SK-MEL-5 (cell line): ENCODE results near the gene HP1BP3. TPM values are rescaled to one million over a fixed set of nuclear protein-coding genes. Genes with fewer than 3 reads are reported as not detected.
"Not testable (repeated sequence)": the region's sequence is repeated elsewhere in the genome, so short reads cannot be mapped to it uniquely, and the experiment has no call there.

ENCODE experiments used
- DNase-seq: peaks from one replicate; pipeline ENCODE4 v3.0.0-alpha.2; 2016; ENCODE audit warnings: low read depth, low spot score
- in situ Hi-C: cut with HindIII; loops from 2 replicates; pipeline ENCODE4 v1.10.0; 2016; ENCODE audit warnings: low sequenced_read_pairs, high pct_unique_total_duplicates, low pct_unique_long_range_greater_than_20kb
- total RNA-seq: library from RNA; depleted of rRNA; stranded (reverse); fragments of >200 nt; shearing (Covaris generic); gene quantifications from 2 replicates; pipeline ENCODE4 v1.2.3, GENCODE V29; 2014

Gene HP1BP3
- total RNA-seq, 1 experiment from 2014 or later = 251 TPM

DNA sequence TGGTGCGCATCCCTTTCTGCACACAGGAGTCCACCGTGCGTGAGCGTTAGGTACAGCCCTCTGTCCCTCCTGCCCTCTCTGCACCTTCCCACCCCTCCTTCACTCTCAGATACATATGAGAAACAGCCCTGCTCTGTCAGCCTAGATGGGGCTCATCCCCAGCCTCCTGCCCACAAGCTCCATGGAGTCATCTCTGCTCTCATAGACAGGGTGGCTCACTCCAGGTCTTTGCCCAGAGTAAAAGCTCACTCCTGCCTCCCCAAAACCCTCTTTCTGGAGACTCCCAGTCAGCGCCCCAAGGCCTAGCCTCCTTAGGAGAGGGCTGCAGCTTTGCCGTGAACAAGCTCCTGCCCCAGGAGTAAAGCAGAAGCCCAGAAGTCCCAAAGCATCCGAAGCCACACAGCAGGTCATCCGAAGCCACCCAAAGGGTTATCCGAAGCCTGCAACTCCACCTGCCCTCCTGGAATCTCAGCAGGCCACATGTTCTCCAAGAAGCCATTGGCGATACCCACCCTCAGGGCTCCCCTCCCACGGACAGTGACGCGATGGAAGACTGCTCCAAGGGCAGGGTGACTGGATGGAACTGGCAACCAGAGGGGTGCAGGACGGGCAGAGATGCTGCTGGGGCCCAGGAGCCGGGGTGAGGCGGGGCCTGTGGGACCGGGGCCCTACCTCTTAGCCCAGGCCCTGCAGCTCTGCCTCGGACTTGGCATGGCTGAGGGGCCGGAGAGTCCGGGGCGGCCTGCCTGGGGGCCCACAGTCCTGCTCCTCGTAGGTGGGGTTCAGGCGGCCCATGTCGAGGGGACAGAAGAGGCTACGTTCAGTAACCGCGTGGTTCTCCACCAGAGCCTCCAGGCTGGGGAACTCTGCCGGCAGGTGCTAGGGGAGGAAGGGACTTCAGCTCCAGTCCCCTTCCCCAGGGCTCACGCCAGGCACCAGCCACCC is 65.7 kb downstream of the HP1BP3 start:
- in situ Hi-C loops = no loop called here
- no peak for DNase-seq

DNA sequence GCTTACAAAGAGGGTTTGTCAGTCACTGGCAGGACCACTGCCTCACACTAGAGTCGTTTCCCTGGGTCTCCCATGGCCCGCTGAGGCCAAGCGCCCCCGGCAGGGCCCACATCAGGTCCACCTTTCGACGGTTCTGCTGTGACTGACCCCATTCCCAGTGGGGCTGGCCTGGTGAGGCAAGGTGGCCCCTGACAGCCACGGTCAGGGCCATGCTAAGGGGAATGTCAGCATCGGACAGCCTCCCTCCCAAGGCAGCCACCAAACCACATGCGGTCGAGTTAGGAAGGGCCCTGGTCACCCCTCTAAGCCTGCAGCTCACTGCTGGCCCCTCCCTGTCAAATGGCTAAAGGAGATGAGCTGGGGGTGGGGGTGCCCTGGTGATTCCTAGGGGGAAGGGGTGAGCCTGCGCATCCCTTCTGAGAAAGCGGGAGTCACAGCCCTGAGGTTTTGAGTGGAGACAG is 66.4 kb downstream of the HP1BP3 start:
- DNase-seq = no peak
- in situ Hi-C loops = no loop called here

DNA sequence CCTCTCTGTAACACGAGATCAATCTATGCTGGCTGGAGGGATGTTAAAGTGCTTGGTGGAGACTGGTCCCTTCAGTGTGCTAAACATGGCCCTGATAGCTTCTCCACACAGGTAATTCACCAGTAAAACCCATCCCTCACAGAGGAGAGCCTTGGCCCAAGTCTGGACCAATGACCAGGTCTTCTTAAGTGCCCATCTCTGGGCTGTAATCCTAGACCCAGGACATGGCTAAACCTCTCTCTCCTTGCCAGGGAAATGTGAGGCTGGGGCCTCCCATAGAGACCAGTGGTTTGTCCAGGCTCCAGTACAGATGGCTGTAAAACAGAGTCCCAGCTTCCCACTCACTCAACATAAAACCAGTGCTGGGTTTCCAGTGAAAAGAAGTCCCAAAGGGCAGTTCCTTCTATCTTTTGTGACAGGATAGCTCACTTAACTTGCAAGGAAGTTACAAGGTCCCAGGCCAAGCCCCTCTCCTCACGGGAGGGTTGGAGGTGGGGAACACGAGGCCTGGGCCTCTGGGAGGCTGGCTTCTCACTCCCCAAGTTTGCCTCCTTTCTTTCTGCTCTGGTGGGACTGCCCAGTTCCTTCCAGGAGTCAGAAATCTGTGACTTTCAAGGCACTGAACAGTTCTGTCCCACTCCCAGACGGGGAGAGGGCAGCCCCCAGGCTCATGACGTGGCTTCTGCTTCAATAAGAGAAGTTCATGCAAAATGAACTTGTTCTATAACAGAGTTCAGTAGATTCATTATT is 67.1 kb downstream of the HP1BP3 start:
- DNase-seq = no peak
- in situ Hi-C loops = no loop called here

DNA sequence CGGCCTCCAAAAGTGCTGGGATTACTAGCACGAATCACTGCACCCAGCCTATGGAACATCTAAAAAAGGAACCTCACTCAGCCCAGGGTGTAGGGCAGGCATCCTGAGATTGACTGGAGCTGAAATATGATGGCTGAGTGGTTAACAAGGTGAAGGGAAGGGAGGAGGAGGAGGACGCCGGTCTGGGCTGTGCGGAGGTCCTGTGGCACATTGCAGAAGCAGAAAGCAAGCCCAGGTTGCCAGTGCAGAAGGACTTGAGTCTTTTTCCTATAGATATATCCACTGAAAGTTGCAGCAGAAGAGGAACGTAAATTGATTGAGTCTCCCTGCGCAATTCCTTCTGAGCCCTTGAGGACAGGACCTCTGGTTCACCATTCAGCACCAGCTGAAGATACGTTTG is 67.8 kb downstream of the HP1BP3 start:
- no peak for DNase-seq
- in situ Hi-C loops = no loop called here

DNA sequence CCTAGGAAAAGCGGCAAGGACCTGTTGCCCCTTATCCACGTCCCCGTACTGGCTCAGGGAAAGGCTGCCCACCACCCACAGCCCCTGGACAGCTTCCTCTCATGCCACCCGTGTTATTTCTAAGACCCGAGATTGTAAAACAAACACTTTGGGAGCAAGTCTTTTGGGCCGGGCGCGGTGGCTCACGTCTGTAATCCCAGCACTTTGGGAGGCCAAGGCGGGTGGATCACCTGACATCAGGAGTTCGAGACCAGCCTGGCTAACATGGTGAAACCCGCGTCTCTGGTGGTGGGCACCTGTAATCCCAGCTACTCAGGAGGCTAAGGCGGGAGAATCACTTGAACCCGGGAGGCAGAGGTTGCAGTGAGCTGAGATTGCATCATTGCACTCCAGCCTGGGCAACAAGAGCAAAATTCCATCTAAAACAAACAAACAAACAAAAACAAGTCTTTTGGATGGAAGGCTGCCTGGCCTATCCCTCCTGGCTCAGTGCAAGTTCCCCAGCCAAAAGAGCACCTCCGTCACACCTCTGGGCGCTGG is 68.7 kb downstream of the HP1BP3 start:
- DNase-seq, in situ Hi-C loops: not testable (repeated sequence)

DNA sequence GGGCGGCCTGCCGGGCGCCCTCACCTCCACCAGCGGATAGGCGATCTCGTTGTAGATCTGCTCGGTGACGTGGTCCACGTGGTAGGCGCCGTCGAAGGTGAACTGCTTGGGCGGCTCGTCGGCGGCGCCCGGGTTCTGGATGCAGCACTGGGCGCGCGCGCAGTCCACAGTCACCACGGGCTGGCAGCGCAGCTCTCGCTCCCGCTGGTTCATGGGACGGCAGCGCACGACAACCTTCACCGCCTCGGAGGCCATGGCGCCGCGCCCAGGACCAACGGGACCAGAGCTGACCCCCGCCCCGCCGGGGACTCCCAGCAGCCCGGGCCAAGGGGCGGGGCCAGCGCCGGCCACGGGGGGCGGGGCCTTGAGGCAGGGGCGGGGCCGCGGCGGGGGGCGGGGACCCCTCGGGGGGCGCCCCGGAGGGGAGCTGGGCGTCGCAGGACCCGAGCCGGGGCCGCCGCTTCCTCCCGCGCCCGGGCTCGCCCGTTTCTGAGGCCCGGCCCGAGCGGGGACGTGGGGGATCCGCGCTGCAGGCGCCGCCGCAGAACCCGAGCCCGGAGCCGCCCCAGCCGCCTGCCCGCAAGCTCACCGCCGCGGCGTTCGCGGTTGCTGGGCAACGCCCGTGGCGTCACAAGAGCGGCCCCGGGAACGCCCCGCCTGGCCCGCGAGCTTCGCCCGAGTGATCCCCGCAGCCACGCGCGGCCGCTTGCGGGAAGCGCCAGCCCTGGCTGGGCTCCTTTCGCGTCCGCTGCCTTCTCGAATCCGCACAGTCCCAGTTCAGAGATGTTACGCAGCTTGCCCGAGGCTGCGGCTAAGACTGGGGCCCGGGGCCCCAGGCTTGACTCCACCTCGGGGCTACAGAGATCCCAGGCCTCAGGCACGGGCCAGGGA is 69.4 kb downstream of the HP1BP3 start, which contains the start of gene KIF17:
KIF17 (minus strand) TSS at position 556 of the 891 bp plus-strand sequence; CDS start at position 255, 301 bp downstream.
- in situ Hi-C loops = no loop called here
- DNase-seq = no peak

DNA sequence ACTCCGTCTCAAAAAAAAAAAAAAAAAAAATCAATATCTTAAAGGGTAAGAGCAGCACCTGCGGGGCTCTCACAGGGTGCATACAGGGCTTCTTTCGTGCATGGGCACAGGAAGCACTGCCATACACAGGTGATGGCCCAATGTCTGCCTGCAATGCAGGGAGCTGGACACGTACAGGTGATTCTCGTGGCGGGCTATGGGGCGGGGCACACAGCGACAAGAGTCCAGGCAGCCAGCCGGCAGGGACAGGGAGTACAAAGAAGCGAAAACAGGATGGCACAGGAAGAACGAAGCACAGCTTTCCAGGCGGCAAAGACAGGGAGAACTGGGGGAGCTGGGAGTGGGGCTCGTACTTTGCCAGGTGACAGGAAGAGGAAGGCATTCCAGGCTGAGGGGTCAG is 70.9 kb downstream of the HP1BP3 start:
- no peak for DNase-seq
- in situ Hi-C loops = no loop called here

DNA sequence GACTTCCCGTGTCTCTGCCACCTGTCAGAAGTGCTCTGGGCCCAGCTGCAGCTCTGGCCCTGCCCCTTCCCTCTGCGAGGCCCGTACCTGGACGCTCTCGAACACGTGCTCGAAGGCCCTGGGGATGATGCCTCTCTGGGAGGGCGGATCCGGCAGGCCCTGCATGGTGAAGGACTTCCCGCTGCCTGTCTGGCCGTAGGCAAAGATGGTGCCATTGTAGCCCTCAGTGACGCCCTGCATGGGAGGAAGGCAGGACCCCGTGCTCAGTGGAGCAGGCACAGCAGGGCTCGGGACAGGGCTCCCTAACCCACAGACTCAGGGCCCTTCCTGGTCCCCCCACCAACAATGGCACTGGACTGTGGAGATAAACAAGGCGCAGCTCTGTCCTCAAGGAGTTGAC is 71.7 kb downstream of the HP1BP3 start:
- no peak for DNase-seq
- in situ Hi-C loops = no loop called here

DNA sequence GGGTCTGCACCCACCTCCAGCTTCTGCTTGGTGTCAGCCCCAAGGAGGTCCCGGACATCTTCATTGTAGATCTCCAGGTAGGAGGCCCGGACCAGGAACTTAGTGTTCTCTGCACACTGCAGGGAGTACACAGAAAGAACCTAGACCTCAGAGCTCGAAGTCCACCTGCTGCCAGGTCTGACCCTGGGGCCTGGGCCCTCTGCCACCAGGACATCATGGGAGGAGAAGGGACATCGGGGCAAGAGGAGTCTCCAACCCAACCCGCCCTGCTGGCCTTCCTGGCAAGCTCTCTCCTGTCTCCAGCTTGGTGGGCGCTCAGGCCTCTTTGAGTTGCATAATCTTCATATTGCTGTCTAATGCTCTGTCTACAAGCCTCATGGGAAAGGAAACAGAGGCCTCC is 73.7 kb downstream of the HP1BP3 start:
- in situ Hi-C loops = no loop called here
- no peak for DNase-seq

DNA sequence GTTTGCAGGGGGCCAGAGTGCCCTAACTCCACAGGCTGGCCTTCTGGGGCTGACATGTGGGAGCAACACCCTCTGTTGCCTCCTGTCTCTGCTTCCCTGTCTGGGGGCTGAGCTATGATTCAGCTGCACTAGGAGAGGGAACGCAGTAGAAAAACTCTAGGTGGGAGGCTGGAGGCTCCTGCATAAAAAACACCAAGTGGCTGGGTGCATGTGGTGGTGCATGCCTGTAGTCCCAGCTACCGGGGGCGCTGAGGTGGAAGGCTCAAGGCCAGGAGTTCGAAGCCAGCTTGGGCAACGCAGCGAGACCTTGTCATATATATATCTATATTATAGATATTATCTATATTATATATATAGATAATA is 74.9 kb downstream of the HP1BP3 start:
- no peak for DNase-seq
- in situ Hi-C loops = no loop called here

DNA sequence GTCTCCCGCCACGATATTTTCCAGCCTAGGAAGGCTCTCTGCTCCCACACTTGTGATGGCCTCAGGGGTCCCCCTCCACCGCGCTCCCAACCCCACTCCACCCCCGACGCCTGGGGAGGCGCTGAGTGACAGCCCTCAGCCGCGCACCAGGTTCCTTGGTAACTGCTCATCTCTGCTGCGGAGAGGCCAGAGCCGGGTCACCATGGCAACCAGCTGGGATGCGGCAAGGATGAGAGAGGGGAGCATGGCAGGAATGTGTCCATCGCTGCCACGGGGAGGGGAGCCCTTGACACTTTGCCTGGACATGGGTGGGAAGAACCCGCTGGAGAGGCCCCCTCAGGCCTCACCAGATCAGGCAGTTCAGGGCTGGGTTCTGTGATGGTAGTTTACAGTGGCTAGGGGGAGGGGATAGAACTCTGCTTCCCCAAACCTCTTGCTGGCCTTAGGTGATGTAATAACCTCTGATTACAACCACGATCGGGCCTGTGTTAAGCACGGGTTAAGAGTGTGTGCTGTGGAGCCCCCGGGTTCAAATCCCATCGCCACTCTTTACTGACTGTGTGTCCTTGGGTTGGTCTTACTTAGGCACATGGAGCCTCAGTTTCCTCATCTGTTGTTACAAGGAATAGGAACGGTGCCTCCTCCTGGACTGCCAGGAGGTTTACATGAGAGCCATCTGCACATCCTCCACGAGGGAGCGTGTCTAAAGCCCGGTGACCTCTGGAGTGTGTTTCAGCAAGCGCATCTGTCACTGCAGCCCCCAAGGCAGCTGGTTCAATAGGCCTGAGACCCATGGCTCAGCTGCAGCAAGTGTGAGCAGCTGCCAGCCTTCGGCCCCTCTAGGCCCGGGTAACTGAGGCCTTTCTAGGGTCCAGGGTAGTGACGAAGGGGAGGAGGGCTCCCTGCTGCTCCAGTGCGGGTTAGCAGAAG is 75.6 kb downstream of the HP1BP3 start:
- DNase-seq = no peak
- in situ Hi-C loops = no loop called here

DNA sequence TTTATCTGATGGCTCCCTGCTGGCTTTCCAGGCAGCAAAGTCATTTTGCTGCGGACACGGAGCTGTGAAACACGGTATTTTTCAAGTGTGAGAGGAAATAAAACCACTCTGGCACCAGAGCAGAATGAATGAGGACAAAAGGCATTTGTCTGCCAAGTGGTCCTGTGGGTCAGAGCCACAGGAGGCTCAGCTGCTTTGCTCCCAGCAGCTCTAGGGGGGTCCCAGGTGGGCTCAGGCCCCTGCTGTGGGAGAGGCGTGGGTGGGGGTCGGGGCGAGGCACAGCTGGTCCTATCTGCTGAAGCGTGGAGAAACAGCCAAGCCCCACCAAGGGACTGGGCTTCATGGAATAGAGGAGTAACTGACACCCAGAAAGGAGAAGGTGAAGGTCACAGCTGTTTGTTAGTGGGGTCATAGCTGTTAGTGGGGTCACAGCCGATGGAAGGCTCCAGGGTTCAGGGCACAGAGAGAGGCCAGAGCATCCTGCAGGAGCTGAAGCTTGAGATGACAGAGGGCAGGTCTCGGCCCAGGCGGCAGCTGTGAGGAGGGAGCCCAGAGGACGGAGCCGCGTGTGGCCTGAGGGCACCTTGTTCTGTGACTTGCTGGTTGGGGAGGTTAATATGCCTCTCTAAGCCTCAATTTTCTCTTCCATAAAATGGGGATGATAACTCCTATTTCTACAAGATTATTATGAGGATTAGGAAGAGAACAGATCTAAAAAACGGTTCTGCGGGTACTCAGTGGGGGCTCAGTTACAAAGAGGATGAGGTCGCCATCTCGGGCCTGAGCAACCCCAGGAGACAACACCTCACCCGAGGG is 76.4 kb downstream of the HP1BP3 start:
- in situ Hi-C loops = no loop called here
- DNase-seq = no peak

DNA sequence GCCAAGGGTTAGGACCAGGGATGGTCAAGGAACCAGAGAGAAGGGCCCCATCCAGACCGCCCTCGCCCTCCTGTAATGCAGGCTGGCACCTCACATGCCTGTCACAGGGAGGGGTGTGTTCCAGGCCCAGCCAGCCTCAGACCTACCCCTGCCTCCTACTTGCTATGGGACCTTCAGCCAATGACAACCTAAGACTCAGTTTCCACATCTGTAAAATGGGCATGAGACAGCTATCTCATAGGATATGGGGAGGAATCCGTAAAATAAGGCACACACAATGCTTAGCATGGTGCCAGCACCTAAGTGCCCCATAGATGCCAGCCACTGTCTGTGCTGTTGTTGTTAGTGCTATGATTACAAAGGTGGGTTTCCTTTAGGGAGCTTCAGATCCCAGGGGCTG is 77.2 kb downstream of the HP1BP3 start:
- no peak for DNase-seq
- in situ Hi-C loops = no loop called here

DNA sequence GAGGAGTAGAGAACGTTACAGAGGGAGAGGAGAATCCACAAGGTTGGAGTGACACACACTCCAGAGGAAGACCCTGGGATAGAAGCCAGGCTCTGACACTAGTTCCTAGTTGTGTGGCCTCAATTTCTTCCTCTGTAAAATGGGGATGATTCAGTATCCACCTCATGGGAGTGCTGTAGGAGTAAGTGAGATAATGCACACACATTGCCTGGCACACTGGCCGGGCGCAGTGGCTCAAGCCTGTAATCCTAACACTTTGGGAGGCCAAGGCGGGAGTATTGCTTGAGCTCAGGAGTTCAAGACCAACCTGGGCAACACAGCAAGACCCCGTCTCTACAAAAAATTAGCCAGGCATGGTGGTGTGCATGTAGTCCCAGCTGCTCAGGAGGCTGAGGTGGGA is 78.2 kb downstream of the HP1BP3 start:
- in situ Hi-C loops = no loop called here
- DNase-seq = no peak

DNA sequence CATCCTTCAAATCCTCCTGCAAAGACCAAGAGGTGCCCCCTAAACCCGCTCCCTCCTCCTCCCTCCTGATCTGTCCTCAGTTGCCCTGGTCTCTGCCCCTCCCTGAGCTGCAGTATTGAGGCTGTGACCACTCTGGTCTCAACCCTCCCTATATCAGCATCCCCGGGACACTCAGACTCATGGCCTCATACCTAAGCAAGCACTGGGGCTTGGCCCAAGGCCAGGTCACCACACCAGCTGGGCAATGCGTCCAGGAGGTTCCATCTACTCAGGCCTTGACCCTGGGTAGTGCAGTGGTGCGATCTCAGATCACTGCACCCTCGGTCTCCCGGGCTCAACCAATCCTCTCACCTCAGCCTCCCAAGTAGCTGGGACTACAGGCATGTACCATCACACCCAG is 79.0 kb downstream of the HP1BP3 start:
- DNase-seq = no peak
- in situ Hi-C loops = no loop called here

DNA sequence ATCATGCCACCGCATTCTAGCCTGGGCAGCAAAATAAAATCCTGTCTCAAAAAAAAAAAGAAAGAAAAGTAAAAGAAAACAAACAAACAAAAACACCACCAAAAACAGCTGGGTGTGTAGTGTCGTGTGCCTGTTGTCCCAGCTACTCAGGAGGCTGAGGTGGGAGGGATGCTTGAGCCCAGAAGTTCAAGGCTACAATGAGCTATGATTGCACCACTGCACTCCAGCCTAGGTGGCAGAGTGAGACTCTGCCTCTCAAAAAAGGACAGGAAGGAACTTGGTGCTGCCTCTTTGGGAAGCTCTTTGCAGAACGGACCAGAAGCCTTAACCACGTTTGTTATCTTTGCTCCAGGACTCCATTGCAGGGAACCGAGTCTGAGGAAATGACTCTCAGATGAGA is 80.3 kb downstream of the HP1BP3 start:
- in situ Hi-C loops = no loop called here
- no peak for DNase-seq
